NCI-H2081 (cell line): ENCODE measurements around the gene CAPG.

Source experiments
- DNase-seq, 2 experiments: peaks; one replicate each; lab custom pipeline; 2025; lab: John Stamatoyannopoulos, UW

Gene CAPG

GRCh38 chr2:85356186-85356585, 54.0 kb downstream of the CAPG start:
- no peak for DNase-seq

GRCh38 chr2:85355521-85355920, 54.6 kb downstream of the CAPG start:
- no peak for DNase-seq

- DNase-seq, result no peak
Observed at GRCh38 chr2:85355073-85355410, 55.1 kb downstream of the CAPG start.

- peak; percentile 97 to 99 for DNase-seq
Observed at GRCh38 chr2:85354286-85355072, 55.7 kb downstream of the CAPG start, which contains the start of the genes ELMOD3 and RETSAT. ELMOD3 (plus strand) TSS chr2:85354769; CDS start chr2:85357199, 2,430 bp downstream. RETSAT (minus strand) TSS chr2:85354528; CDS start chr2:85354507, 21 bp downstream.

DNA sequence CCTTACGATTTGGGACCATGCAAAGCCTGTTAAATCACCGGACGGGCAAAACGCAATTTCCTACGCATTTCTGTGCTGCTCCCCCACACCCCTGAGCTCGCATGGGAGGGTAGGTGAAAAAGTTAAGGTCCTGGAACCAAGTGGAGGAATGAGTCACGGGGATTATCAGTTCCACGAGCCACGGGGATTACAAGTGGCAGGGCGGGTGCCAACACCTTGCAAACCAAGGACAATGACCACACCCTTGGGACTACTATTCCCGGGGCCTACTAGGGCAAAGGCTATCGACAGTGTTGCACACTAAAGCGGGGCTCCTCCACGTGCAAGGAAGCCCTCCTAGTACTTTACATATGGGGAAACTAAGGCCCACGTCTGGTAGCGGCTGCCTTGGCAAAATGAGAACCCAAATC, 56.3 kb downstream of the CAPG start:
- DNase-seq, result no peak

DNA sequence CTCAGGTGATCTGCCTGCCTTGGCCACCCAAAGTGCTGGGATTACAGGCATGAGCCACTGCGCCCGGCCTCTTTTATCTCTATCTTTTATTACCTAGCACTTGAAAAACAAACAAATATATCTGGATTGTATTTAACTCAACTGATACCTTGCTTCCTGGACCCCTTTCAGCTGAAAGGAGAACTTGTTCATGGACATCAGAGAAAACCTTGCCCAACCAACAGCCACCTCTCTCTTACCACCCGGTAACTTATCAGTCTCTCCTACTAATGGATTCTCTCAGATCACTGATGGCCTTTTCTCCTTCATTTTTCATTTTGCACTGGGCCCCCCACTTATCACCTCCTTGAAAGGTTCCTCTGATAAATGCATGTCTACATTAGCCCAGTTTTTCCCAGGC, 62.6 kb downstream of the CAPG start:
- DNase-seq, result no peak
